ENCODE measurements around the gene IZUMO4.

Gene IZUMO4

DNA sequence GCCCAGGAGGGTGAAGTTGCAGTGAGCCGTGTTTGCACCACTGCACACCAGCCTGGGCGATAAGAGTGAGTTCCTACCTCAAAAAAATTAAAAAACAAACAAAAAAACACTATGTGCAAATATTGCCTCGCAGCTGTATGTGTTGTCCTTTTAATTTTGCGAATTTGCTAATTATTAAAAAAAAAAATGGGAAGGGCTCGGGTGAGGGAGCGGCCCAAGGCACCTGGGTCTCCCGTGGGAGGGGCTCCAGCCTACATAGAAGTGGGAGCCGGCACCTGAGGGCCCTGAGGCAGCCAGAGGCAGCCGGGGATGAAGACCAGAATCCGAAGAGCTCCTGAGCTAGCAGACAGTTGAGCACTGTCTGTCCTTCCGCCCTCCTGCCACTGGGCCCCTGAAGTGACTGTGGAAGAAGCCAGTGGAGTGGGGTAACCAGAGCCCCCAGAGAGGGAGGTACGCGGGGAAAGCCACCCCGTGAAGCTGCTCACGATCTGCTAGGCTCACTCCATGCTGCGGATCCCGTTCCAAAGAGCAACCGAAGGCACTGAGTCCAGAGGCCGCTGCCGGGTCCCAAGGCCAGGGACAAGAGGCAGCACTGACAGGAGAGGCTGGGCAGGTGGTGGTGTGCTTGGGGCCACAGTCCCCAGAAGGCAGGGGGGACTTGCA, 6.5 kb downstream of the IZUMO4 start:
- DNase-seq, result no peak

- no peak for DNase-seq
Observed at GRCh38 chr19:2108251-2109016, 11.7 kb downstream of the IZUMO4 start.

DNA sequence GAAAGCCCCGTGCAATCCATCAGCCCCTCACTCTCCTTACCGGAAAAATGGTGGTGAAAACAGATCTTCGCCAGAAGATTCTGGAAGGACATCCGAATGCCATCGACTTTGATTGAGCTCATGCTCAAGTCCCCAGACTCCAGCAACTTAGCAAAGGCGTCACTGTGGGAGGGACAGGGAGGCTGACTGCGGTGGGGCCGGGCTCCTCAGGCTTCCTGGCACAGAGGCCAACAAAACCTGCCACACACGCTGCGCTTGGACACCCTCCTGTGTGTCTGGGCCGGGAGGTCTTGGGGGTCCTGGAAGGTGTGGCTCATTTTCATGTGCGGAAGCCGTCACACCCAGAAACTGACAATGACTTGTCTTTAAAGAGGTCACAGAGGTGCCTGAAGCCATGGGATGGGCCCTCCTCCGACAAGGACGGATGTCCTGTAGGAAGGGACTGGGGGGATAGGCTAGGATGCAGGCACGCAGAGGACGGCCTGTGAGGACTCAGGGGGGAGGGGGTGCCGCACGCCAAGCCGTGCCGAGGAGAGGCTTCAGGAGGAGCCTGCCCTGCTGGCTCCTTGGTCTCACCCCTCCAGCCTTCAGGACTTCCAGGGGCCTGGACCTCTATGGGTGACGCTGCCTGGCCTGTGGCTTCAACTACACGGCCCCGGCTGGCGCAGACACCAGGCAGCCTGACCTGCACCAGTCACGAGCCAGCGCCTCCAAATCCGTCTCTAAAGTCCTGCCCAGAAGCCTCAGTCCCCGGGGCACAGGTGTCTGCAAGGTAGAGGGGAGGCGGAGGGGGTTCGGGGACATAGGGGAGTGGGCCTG, 12.5 kb downstream of the IZUMO4 start:
- DNase-seq, result no peak

DNA sequence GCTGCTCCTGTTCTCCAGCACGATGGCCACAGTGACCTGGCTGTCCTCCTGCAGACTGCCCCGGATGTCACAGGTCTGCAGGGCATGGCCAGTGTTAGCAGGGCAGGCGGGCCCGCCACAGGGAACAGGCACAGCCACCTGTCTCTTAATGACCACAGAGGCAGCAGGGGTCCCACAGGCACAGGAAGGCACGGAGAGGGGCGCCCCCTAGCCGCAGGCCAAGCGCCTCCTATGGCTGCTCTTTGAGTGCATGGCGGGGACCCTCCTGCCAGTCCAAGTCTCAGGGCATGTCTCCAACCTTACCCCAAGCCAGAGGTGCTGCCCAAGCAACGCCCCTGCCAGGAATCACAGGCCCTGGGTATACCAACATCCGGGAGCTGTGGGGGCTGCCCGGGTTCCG, 14.1 kb downstream of the IZUMO4 start:
- no peak for DNase-seq

DNA sequence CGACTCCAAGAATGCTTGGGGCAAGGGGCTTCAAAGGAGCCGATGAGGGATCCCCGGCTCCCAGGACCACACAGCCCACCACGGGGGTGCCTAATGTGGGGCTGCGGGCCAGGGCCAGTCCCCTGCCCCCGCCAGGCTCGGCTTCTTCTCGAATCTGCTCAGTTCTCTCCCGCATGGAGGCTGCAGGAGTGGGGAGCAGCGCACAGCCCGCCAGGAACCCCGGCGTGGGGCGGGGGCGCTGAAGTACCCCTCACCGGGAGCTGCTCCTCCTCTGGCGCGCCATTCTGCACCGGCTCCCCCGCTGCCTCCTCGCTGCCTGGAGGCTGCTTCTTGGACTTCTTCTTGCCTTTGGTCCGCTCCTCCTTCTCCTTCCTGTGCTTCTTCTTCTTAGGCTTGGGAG, 14.7 kb downstream of the IZUMO4 start:
- DNase-seq, result no peak

- DNase-seq, result no peak
Observed at GRCh38 chr19:2111886-2112285, 15.2 kb downstream of the IZUMO4 start.

DNA sequence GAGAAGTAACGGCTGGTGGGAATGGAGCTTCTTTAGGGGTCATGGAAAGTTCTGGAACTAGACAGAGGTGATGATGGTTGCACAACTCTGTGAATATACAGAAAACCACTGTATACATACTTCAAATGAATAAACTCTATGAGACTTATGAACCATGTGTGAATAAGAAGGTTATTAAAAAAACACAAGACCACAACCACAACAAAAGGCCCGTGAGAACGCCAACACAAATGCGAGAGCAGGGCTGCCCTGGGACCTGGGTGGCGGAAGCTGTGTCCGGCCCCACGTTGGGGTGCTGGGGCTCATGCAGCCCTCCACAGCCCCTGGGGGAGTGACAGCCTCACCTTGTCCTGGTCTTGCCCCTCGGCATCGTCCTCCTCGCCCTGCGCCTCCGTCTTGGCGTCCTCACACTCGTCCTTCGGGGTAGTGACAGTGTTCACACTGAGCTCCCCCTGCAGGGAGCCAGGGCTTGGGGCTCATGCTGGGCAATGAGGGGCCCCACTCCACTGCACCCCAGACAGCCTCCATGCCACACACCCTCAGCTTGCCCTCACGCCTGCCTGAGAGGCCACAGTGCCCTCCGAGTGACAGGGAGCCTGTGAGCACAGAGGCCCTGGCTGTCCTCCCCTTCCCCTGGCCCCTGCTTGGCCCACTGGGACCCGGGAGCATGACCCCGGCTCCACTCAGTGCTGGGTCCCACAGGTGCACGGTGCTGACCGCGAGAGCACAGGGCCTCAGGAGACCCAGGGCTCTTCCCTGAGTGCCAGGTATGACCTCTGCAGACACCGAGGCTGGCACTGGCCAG, 16.0 kb downstream of the IZUMO4 start:
- no peak for DNase-seq

- no peak for DNase-seq
Observed at GRCh38 chr19:2113439-2114211, 16.9 kb downstream of the IZUMO4 start.

- no peak for DNase-seq
Observed at GRCh38 chr19:2114218-2114617, 17.5 kb downstream of the IZUMO4 start.

DNA sequence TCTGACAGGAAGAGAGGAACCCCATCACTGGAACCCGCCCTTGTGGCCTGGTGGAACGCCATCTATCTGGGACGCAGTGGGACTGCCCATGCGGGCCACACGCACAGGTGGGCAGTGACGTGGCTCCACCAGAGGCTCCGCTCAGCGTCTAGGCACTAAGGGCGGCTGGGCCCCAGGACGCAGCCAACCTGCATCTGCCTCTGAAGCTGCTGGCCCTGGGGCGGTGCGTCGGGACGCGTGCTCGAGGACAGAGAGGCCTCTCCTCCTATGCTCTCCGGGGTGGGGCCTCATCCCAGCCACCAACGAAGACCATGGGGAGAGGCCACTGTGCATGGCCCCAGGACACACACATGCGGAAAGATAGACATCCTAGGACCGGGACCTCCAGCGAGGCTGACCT, 18.1 kb downstream of the IZUMO4 start:
- DNase-seq, result no peak

DNA sequence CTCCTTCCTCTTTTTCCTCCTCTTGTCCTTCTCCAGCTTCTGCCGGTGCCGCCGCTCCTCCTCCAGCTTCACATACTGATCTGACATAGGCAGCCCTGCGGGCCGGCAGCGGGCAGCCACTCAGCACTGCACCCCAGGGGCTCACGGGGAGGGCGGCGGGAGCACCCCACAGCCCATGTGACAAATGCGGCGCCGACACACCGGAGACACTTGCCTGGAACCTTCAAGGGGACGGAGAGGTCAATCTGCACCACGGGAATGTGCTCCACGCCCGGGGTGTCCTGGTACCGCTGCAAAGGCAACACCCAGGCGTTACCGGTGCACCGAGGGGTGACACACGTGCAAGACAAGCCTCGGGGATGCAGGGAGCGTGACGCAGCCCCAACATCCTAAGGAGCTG, 18.6 kb downstream of the IZUMO4 start:
- DNase-seq, result no peak

DNA sequence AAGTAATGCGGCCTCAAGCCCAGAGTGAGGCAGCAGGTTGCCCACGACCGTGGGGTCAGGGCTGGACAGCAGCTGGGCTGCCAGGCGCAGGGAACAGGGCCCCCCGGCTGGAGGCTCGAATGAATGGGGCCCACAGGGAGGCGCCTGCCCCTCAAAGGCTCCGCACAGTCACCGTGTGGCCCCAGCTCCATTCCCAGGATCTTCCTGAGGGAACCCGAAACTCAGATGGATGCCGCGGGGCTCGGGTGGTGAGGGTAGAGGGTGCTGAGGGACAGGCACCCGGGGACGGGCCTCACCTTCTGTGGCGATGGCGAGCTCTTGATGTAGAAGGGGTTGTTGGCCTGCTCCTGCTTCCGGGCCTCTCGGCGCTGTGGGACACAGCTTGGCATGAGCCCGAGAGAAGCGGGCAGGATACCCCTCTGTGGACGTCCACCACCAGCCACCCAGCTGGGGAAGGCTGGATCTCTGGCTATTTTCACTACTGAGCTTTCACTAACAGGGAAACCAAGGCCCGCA, 19.3 kb downstream of the IZUMO4 start:
- no peak for DNase-seq

GRCh38 chr19:2116507-2116906, 19.8 kb downstream of the IZUMO4 start:
- DNase-seq, result no peak

- DNase-seq, result peak in 16 of 56 donors; percentile 6 to 60 (median 32)
Observed at GRCh38 chr19:2117215-2117960, 20.7 kb downstream of the IZUMO4 start.

DNA sequence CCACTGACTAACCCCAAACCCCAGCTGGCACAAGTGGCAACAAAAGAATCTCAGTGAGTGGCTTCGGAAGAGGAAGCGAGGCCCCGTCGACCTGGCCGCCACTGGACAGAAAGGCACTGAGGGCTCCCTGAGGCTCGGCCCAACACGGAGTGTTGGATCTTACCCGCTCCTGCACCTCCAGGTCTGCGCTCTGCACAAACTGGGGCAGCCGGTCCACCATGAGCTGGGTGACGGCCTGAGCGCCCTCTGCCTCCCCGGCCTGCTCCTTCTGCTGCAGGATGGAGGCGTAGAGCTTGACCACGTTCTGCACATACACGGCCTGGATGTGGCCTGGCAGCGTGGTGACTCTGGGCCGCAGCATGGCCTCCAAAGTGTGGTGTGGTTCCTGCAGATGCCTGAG, 21.7 kb downstream of the IZUMO4 start:
- DNase-seq, result no peak

DNA sequence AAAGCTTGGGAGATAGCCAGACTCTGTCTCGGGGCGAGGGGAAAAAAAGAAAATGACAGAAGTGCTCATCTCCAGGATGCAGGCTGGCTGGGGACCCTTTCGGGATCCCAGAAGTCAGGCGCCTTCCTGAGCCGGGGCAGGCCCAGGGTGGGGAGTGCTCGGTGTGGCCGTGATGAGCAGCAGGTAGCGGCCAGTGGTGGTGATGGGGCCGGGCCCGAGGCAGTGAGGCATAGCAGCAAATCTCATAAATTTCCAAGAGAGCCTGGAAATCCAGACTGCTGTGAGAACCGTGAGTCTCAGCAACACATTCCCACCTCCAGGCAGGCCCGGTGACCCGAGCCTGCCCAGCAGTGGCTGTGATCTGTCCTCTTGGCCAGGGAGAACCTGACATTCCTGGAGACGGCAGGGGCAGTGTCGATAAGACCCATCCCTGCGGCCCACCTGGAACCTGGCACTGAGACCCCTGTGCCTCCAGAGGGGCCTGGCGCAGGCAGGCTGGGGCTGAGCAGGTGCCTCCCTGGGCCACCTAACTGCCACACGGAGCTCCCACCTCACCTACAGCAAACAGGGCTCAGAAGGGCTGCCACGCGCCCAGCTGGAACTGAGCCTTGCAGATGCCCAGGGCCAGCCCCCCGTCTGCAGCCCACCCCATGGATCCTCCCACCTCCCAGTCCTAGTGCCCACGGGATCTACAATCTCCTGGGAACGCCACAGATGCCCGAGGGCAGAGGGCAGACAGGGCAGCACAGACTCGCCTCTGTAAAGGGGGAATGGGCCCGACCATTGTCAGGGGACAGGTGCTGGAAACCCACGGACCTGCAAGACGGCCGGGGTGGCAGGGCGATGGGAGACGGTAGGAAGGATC, 23.4 kb downstream of the IZUMO4 start:
- DNase-seq, result no peak

- DNase-seq, result no peak
Observed at GRCh38 chr19:2120821-2121220, 24.1 kb downstream of the IZUMO4 start.

GRCh38 chr19:2121416-2122051, 24.8 kb downstream of the IZUMO4 start:
- no peak for DNase-seq
